ENCODE results near the gene PRKAG2. TPM values are rescaled to one million over a fixed set of nuclear protein-coding genes. Genes with fewer than 3 reads are reported as not detected.
"Not testable (repeated sequence)": the region's sequence is repeated elsewhere in the genome, so short reads cannot be mapped to it uniquely, and the experiment has no call there.

The PRKAG2 gene
- total RNA-seq, 1 donor from 2014 or later, result 4.7 TPM

- Histone ChIP-seq H3K9ac (ENCODE audit: low read depth in 1 of 3, low read length in 3 of 3) (no peak overlapping the region), H3K27ac (ENCODE audit: low read depth, low read length) (no peak overlapping the region), H3K27me3 (ENCODE audit: control insufficient read depth in 3 of 3, insufficient read depth in 3 of 3, low read length in 3 of 3) (peaks cover 0 to 6% (median 0%) of the 10 kb centered on the region in 3 donors)
These were observed 91.8 kb downstream of the PRKAG2 start for GRCh38 chr7:151784853-151785680.

GRCh38 chr7:151783958-151784575 lies 92.8 kb downstream of the PRKAG2 start:
- Histone ChIP-seq H3K27me3 (ENCODE audit: control insufficient read depth in 3 of 3, insufficient read depth in 3 of 3, low read length in 3 of 3) (peaks cover 0 to 6% (median 0%) of the 10 kb centered on the region in 3 donors), H3K9me3 (ENCODE audit: control insufficient read depth in 3 of 3, low read length in 3 of 3) (no peaks in the 10 kb centered on the region), H3K9ac (ENCODE audit: low read depth in 1 of 3, low read length in 3 of 3) (no peak overlapping the region), H3K4me1 (ENCODE audit: control insufficient read depth in 3 of 3, insufficient read depth in 3 of 3, low read length in 3 of 3) (peaks cover 8% of the 10 kb centered on the region in 3 donors), H3K36me3 (ENCODE audit: control insufficient read depth in 3 of 3, insufficient read depth in 3 of 3, low read length in 3 of 3) (peaks cover 0 to 8% (median 2%) of the 10 kb centered on the region in 3 donors), H3K27ac (ENCODE audit: low read depth, low read length) (no peak overlapping the region), H3K4me3 (ENCODE audit: low read length in 3 of 3) (no peak overlapping the region)

More at GRCh38 chr7:151784853-151785680, 91.8 kb downstream of the PRKAG2 start:
- peaks cover 8% of the 10 kb centered on the region in 3 donors for H3K4me1 ChIP-seq (ENCODE audit: control insufficient read depth in 3 of 3, insufficient read depth in 3 of 3, low read length in 3 of 3)
- H3K9me3 ChIP-seq (ENCODE audit: control insufficient read depth in 3 of 3, low read length in 3 of 3), result no peaks in the 10 kb centered on the region
- peaks cover 0 to 1% (median 0%) of the 10 kb centered on the region in 3 donors for H3K36me3 ChIP-seq (ENCODE audit: control insufficient read depth in 3 of 3, insufficient read depth in 3 of 3, low read length in 3 of 3)
- no peak overlapping the region for H3K4me3 ChIP-seq (ENCODE audit: low read length in 3 of 3)

- Histone ChIP-seq H3K4me3 (ENCODE audit: low read length in 3 of 3) (peak overlapping the region; percentile 49 to 54 (median 52)), H3K27me3 (ENCODE audit: control insufficient read depth in 3 of 3, insufficient read depth in 3 of 3, low read length in 3 of 3) (peaks cover 0 to 6% (median 0%) of the 10 kb centered on the region in 3 donors), H3K27ac (ENCODE audit: low read depth, low read length) (no peak overlapping the region), H3K9me3 (ENCODE audit: control insufficient read depth in 3 of 3, low read length in 3 of 3) (no peaks in the 10 kb centered on the region), H3K36me3 (ENCODE audit: control insufficient read depth in 3 of 3, insufficient read depth in 3 of 3, low read length in 3 of 3) (peaks cover 0 to 8% (median 2%) of the 10 kb centered on the region in 3 donors), H3K9ac (ENCODE audit: low read depth in 1 of 3, low read length in 3 of 3) (peak overlapping the region in 2 of 3 donors; percentile 50 to 64), H3K4me1 (ENCODE audit: control insufficient read depth in 3 of 3, insufficient read depth in 3 of 3, low read length in 3 of 3) (peaks cover 8% of the 10 kb centered on the region in 3 donors)
These were observed 94.1 kb downstream of the PRKAG2 start for GRCh38 chr7:151782598-151783448.

GRCh38 chr7:151782256-151782597 lies 94.7 kb downstream of the PRKAG2 start:
- H3K9ac ChIP-seq (ENCODE audit: low read depth in 1 of 3, low read length in 3 of 3), result peak overlapping the region in 1 of 3 donors; percentile 64
- H3K9me3 ChIP-seq (ENCODE audit: control insufficient read depth in 3 of 3, low read length in 3 of 3); H3K36me3 ChIP-seq (ENCODE audit: control insufficient read depth in 3 of 3, insufficient read depth in 3 of 3, low read length in 3 of 3); H3K27ac ChIP-seq (ENCODE audit: low read depth, low read length); H3K27me3 ChIP-seq (ENCODE audit: control insufficient read depth in 3 of 3, insufficient read depth in 3 of 3, low read length in 3 of 3); H3K4me1 ChIP-seq (ENCODE audit: control insufficient read depth in 3 of 3, insufficient read depth in 3 of 3, low read length in 3 of 3): not testable (repeated sequence)
- H3K4me3 ChIP-seq (ENCODE audit: low read length in 3 of 3), result peak overlapping the region in 1 of 3 donors; percentile 54

- peaks cover 0 to 8% (median 2%) of the 10 kb centered on the region in 3 donors for H3K36me3 ChIP-seq (ENCODE audit: control insufficient read depth in 3 of 3, insufficient read depth in 3 of 3, low read length in 3 of 3)
- H3K4me1 ChIP-seq (ENCODE audit: control insufficient read depth in 3 of 3, insufficient read depth in 3 of 3, low read length in 3 of 3), result peaks cover 8% of the 10 kb centered on the region in 3 donors
- no peaks in the 10 kb centered on the region for H3K9me3 ChIP-seq (ENCODE audit: control insufficient read depth in 3 of 3, low read length in 3 of 3)
- H3K9ac ChIP-seq (ENCODE audit: low read depth in 1 of 3, low read length in 3 of 3), result no peak overlapping the region
- peaks cover 0 to 3% (median 0%) of the 10 kb centered on the region in 3 donors for H3K27me3 ChIP-seq (ENCODE audit: control insufficient read depth in 3 of 3, insufficient read depth in 3 of 3, low read length in 3 of 3)
- no peak overlapping the region for H3K4me3 ChIP-seq (ENCODE audit: low read length in 3 of 3)
- no peak overlapping the region for H3K27ac ChIP-seq (ENCODE audit: low read depth, low read length)
These were observed 95.6 kb downstream of the PRKAG2 start for GRCh38 chr7:151781161-151781845.

- Histone ChIP-seq H3K4me3 (ENCODE audit: low read length in 3 of 3) (no peak overlapping the region), H3K4me1 (ENCODE audit: control insufficient read depth in 3 of 3, insufficient read depth in 3 of 3, low read length in 3 of 3) (peaks cover 8% of the 10 kb centered on the region in 3 donors), H3K27me3 (ENCODE audit: control insufficient read depth in 3 of 3, insufficient read depth in 3 of 3, low read length in 3 of 3) (peaks cover 0 to 3% (median 0%) of the 10 kb centered on the region in 3 donors), H3K9ac (ENCODE audit: low read depth in 1 of 3, low read length in 3 of 3) (no peak overlapping the region), H3K36me3 (ENCODE audit: control insufficient read depth in 3 of 3, insufficient read depth in 3 of 3, low read length in 3 of 3) (peaks cover 0 to 8% (median 2%) of the 10 kb centered on the region in 3 donors), H3K9me3 (ENCODE audit: control insufficient read depth in 3 of 3, low read length in 3 of 3) (no peaks in the 10 kb centered on the region), H3K27ac (ENCODE audit: low read depth, low read length) (no peak overlapping the region)
These were observed 96.3 kb downstream of the PRKAG2 start for GRCh38 chr7:151780631-151781030.

GRCh38 chr7:151779678-151780077 lies 97.2 kb downstream of the PRKAG2 start:
- Histone ChIP-seq H3K4me3 (ENCODE audit: low read length in 3 of 3) (no peak overlapping the region), H3K27me3 (ENCODE audit: control insufficient read depth in 3 of 3, insufficient read depth in 3 of 3, low read length in 3 of 3) (peaks cover 0 to 3% (median 0%) of the 10 kb centered on the region in 3 donors), H3K4me1 (ENCODE audit: control insufficient read depth in 3 of 3, insufficient read depth in 3 of 3, low read length in 3 of 3) (peaks cover 8% of the 10 kb centered on the region in 3 donors), H3K9ac (ENCODE audit: low read depth in 1 of 3, low read length in 3 of 3) (no peak overlapping the region), H3K36me3 (ENCODE audit: control insufficient read depth in 3 of 3, insufficient read depth in 3 of 3, low read length in 3 of 3) (peaks cover 0 to 8% (median 2%) of the 10 kb centered on the region in 3 donors), H3K9me3 (ENCODE audit: control insufficient read depth in 3 of 3, low read length in 3 of 3) (no peaks in the 10 kb centered on the region), H3K27ac (ENCODE audit: low read depth, low read length) (no peak overlapping the region)

- Histone ChIP-seq H3K9ac (ENCODE audit: low read depth in 1 of 3, low read length in 3 of 3) (no peak overlapping the region), H3K27me3 (ENCODE audit: control insufficient read depth in 3 of 3, insufficient read depth in 3 of 3, low read length in 3 of 3) (peaks cover 0 to 3% (median 0%) of the 10 kb centered on the region in 3 donors), H3K4me3 (ENCODE audit: low read length in 3 of 3) (no peak overlapping the region), H3K27ac (ENCODE audit: low read depth, low read length) (no peak overlapping the region), H3K9me3 (ENCODE audit: control insufficient read depth in 3 of 3, low read length in 3 of 3) (no peaks in the 10 kb centered on the region), H3K36me3 (ENCODE audit: control insufficient read depth in 3 of 3, insufficient read depth in 3 of 3, low read length in 3 of 3) (peaks cover 0 to 8% (median 2%) of the 10 kb centered on the region in 3 donors), H3K4me1 (ENCODE audit: control insufficient read depth in 3 of 3, insufficient read depth in 3 of 3, low read length in 3 of 3) (peaks cover 8% of the 10 kb centered on the region in 3 donors)
These were observed 97.7 kb downstream of the PRKAG2 start for GRCh38 chr7:151779255-151779654.

- Histone ChIP-seq H3K4me1 (ENCODE audit: control insufficient read depth in 3 of 3, insufficient read depth in 3 of 3, low read length in 3 of 3) (peaks cover 6 to 7% (median 7%) of the 10 kb centered on the region in 3 donors), H3K27ac (ENCODE audit: low read depth, low read length) (no peak overlapping the region), H3K36me3 (ENCODE audit: control insufficient read depth in 3 of 3, insufficient read depth in 3 of 3, low read length in 3 of 3) (peaks cover 0 to 8% (median 2%) of the 10 kb centered on the region in 3 donors), H3K9ac (ENCODE audit: low read depth in 1 of 3, low read length in 3 of 3) (no peak overlapping the region), H3K27me3 (ENCODE audit: control insufficient read depth in 3 of 3, insufficient read depth in 3 of 3, low read length in 3 of 3) (no peaks in the 10 kb centered on the region), H3K4me3 (ENCODE audit: low read length in 3 of 3) (no peak overlapping the region), H3K9me3 (ENCODE audit: control insufficient read depth in 3 of 3, low read length in 3 of 3) (no peaks in the 10 kb centered on the region)
These were observed 98.8 kb downstream of the PRKAG2 start for GRCh38 chr7:151777908-151778670.
